Psoas muscle (tissue), 8 donors: Measurements from ENCODE around the gene LRP10. TPM values are rescaled to one million over a fixed set of nuclear protein-coding genes. Genes with fewer than 3 reads are reported as not detected.

Experiments used
- ATAC-seq, 4 donors: fragments of 200-7000 bp; cut with Tn5 transposase; one replicate each; pipeline ENCODE4 v1.9.1; 2020; ENCODE audit warnings: moderate library complexity in 3 of 4, mild to moderate bottlenecking in 2 of 4
- DNase-seq, 2 donors: peaks; one replicate each; pipeline ENCODE4 v3.0.0-alpha.2; 2020
- H3K27ac ChIP-seq: fragments of 200-600 bp; one replicate; pipeline ENCODE4 v1.8.0; 2022
- H3K27me3 ChIP-seq, 3 donors: fragments of 200-600 bp in 1 of 3; one replicate each; pipeline versions ENCODE4 v1.6.1 to v1.8.0; 2013 to 2022; ENCODE audit warnings: low read length in 2 of 3, mild to moderate bottlenecking in 2 of 3, moderate library complexity in 1 of 3; ENCODE audit not compliant: insufficient read depth in 3 of 3
- H3K36me3 ChIP-seq, 2 donors: fragments of 200-600 bp in 1 of 2; one replicate each; pipeline versions ENCODE4 v1.6.1 to v1.8.0; 2013 to 2022; ENCODE audit warnings: low read depth in 1 of 2, mild to moderate bottlenecking in 1 of 2, moderate library complexity in 1 of 2; ENCODE audit not compliant: insufficient read depth in 1 of 2
- H3K4me1 ChIP-seq: fragments of 200-600 bp; one replicate; pipeline ENCODE4 v1.8.0; 2022
- H3K4me3 ChIP-seq: fragments of 200-600 bp; one replicate; pipeline ENCODE4 v1.8.0; 2022; ENCODE audit warnings: mild to moderate bottlenecking
- H3K9me3 ChIP-seq: fragments of 200-600 bp; one replicate; pipeline ENCODE4 v1.8.0; 2022
- CTCF ChIP-seq: fragments of 200-600 bp; IDR thresholded peaks from one replicate; pipeline ENCODE4 v1.8.0; 2022; ENCODE audit warnings: antibody characterized with exemption
- WGBS, 3 donors: extraction: QIAGEN DNeasy Blood & Tissue Kit; methylation state at CpG; one replicate each; pipeline versions ENCODE4 v1.1.6 to v1.1.7; 2013; 5-methylcytosine and 5-hydroxymethylcytosine counted together
- intact Hi-C, 2 donors: fragments of 100-400 bp; cut with DNase I; formaldehyde crosslinking; loops; one replicate each; pipeline versions ENCODE4 v1.11.0 to v1.14.2; 2022
- polyA plus RNA-seq, 3 donors: library from polyadenylated mRNA; stranded (reverse); fragments of 200-250 nt; gene quantifications; one replicate each; pipeline ENCODE4 v1.2.3, GENCODE V29; 2013
- total RNA-seq, 4 donors: library from RNA; stranded (reverse); fragmentation: NEBNext Ultra II Directional in 2 of 4; extraction: Animal tissue kit (Norgen Biotek cat#: 25700) in 2 of 4; gene quantifications; one replicate each; pipeline versions ENCODE4 v1.2.1 to v1.2.4, GENCODE V29; 2021 to 2023
- donor health status: healthy with polysubstance abuse.
- donor health status: DM: no; HTN: no; CAD: no; lungs with moderate emphysema.
- donor health status: Bipolar disorder and iron deficiency.
- donor health status: healthy.
- donor health status: DM: yes; HTN: yes; CAD: no.
- donor health status: DM: no; HTN: no; CAD: no.
- donor health status: DM: no; HTN: no; CAD: no.
- donor health status: DM: yes; HTN: yes; CAD: no.

LRP10 gene
- total and polyA plus RNA-seq, 7 donors: 18.1 to 50.6 (median 33.1) TPM

GRCh38 chr14:22838631-22839041 lies 32.9 kb upstream of the LRP10 start:
- Histone ChIP-seq H3K4me3 (peak overlapping the region; percentile 77), H3K9me3 (no peaks in the 10 kb centered on the region), H3K36me3 (peaks cover 0 to 34% of the 10 kb centered on the region in 2 donors), H3K4me1 (peaks cover 6% of the 10 kb centered on the region), H3K27me3 (peaks cover 0 to 16% (median 13%) of the 10 kb centered on the region in 3 donors), H3K27ac (peak overlapping the region; percentile 74)
- intact Hi-C loops: no loop called here
- WGBS, 3 donors: 43 to 53% (median 44%) methylated on average over 5 to 6 of the region's 6 CpGs
- ATAC-seq: peak in 2 of 4 donors; percentile 11 to 14
- TF ChIP-seq CTCF: no peak
- peak in 1 of 2 donors; percentile 62 for DNase-seq

GRCh38 chr14:22839159-22839779 lies 32.3 kb upstream of the LRP10 start:
- Histone ChIP-seq H3K4me3 (peak overlapping the region; percentile 77), H3K27me3 (peaks cover 0 to 16% (median 13%) of the 10 kb centered on the region in 3 donors), H3K27ac (no peak overlapping the region), H3K36me3 (peaks cover 0 to 30% of the 10 kb centered on the region in 2 donors), H3K4me1 (peaks cover 6% of the 10 kb centered on the region), H3K9me3 (no peaks in the 10 kb centered on the region)
- intact Hi-C loops: no loop called here
- peak in 1 of 2 donors; percentile 63 for DNase-seq
- no peak for TF ChIP-seq CTCF
- peak in 2 of 4 donors; percentile 6 to 32 for ATAC-seq
- WGBS, 3 donors: 67 to 75% (median 74%) methylated on average over 6 of the region's 6 CpGs

GRCh38 chr14:22841311-22841710 lies 30.2 kb upstream of the LRP10 start:
- Histone ChIP-seq H3K4me1 (peaks cover 6% of the 10 kb centered on the region), H3K27ac (no peak overlapping the region), H3K27me3 (peaks cover 0 to 16% (median 13%) of the 10 kb centered on the region in 3 donors), H3K9me3 (no peaks in the 10 kb centered on the region), H3K4me3 (no peak overlapping the region), H3K36me3 (peaks cover 0 to 24% of the 10 kb centered on the region in 2 donors)
- WGBS, 3 donors: 94 to 95% (median 95%) methylated on average over 9 of the region's 9 CpGs
- no peak for TF ChIP-seq CTCF
- peak in 1 of 2 donors; percentile 37 for DNase-seq
- no peak for ATAC-seq
- intact Hi-C loops: no loop called here

- 93 to 97% (median 96%) methylated on average over 8 of the region's 8 CpGs for WGBS, 3 donors
Measured at GRCh38 chr14:22841769-22842168, 29.8 kb upstream of the LRP10 start.

More at GRCh38 chr14:22841769-22842168, 29.8 kb upstream of the LRP10 start:
- Histone ChIP-seq H3K27me3 (peaks cover 0 to 16% (median 10%) of the 10 kb centered on the region in 3 donors), H3K9me3 (no peaks in the 10 kb centered on the region), H3K4me3 (no peak overlapping the region), H3K27ac (no peak overlapping the region), H3K4me1 (peaks cover 3% of the 10 kb centered on the region), H3K36me3 (peaks cover 0 to 24% of the 10 kb centered on the region in 2 donors)
- intact Hi-C loops: no loop called here
- ATAC-seq: no peak
- no peak for TF ChIP-seq CTCF
- no peak for DNase-seq
